K562 (cell line): ENCODE results near the gene LY6G6D. TPM values are rescaled to one million over a fixed set of nuclear protein-coding genes. Genes with fewer than 3 reads are reported as not detected.

ENCODE experiments used
- BRD9 ChIP-seq: fragments of 450-650 bp; IDR thresholded peaks from 2 replicates; pipeline ENCODE4 v1.6.1; 2018; ENCODE audit warnings: low read depth; ENCODE audit not compliant: partially characterized antibody
- DNMT1 ChIP-seq: fragments of 450-650 bp; IDR thresholded peaks from 2 replicates; pipeline ENCODE4 v1.6.1; 2016; ENCODE audit warnings: antibody characterized with exemption, mild to moderate bottlenecking
- FOXA1 ChIP-seq: fragments of 450-650 bp; IDR thresholded peaks from 2 replicates; pipeline ENCODE4 v1.6.1; 2016; ENCODE audit warnings: mild to moderate bottlenecking, borderline replicate concordance
- HCFC1 ChIP-seq: IDR thresholded peaks from 2 replicates; pipeline ENCODE4 v1.6.1; 2012; ENCODE audit warnings: low read depth, low read length, improper control_type of control experiment
- KLF6 ChIP-seq: fragments of 250-450 bp; sonication (Bioruptor Pico); IDR thresholded peaks from 2 replicates; pipeline ENCODE4 v1.4.0; 2020; ENCODE audit warnings: mild to moderate bottlenecking, moderate library complexity, borderline replicate concordance
- NCOA4 ChIP-seq: fragments of 450-650 bp; IDR thresholded peaks from 2 replicates; pipeline ENCODE4 v1.6.1; 2018; ENCODE audit warnings: mild to moderate bottlenecking; ENCODE audit not compliant: partially characterized antibody
- PATZ1 ChIP-seq: fragments of 250-450 bp; sonication (Bioruptor Pico); IDR thresholded peaks from 2 replicates; pipeline ENCODE4 v1.5.0; 2020; ENCODE audit warnings: mild to moderate bottlenecking, borderline replicate concordance
- YY1 ChIP-seq, 3 experiments: IDR thresholded peaks; 2 replicates each; pipeline ENCODE4 v1.6.1; 2011; ENCODE audit warnings: low read length in 2 of 3, mild to moderate bottlenecking in 2 of 3, moderate library complexity in 2 of 3, borderline replicate concordance in 1 of 3, control low read depth in 1 of 3, low read depth in 1 of 3; ENCODE audit not compliant: insufficient read depth in 3 of 3, insufficient replicate concordance in 2 of 3, control insufficient read depth in 1 of 3, insufficient read length in 1 of 3; ENCODE audit errors: extremely low read depth in 1 of 3
- ZBTB5 ChIP-seq: fragments of 450-650 bp; IDR thresholded peaks from 2 replicates; pipeline ENCODE4 v1.6.1; 2017; ENCODE audit warnings: antibody characterized with exemption
- ZNF140 ChIP-seq: fragments of 250-450 bp; sonication (Bioruptor Pico); IDR thresholded peaks from 2 replicates; pipeline ENCODE4 v1.8.0; 2021; ENCODE audit warnings: moderate library complexity, mild to moderate bottlenecking, inconsistent platforms
- ZNF174 ChIP-seq: fragments of 250-450 bp; sonication (Bioruptor Pico); IDR thresholded peaks from 2 replicates; pipeline ENCODE4 v1.4.0; 2020; ENCODE audit warnings: mild to moderate bottlenecking
- ZNF444 ChIP-seq: fragments of 250-450 bp; sonication (Bioruptor Pico); IDR thresholded peaks from 2 replicates; pipeline ENCODE4 v1.4.0; 2020; ENCODE audit warnings: mild to moderate bottlenecking, moderate library complexity
- polyA plus RNA-seq, 8 experiments: library from polyadenylated mRNA; depleted of rRNA in 4 of 8; stranded (reverse) in 5 of 8; unstranded in 3 of 8; fragments of >200 nt; fragmentation: Nextera tagmentation in 2 of 8; fragmentation: Illumina TruSeq in 1 of 8; extraction: Ambion mirVana in 2 of 8; extraction: Trizol in 1 of 8; gene quantifications; 2 replicates each; pipeline versions ENCODE4 v1.2.1 to v1.2.3, GENCODE V29; 2011 to 2014; ENCODE audit warnings: inconsistent platforms in 1 of 8, missing spikeins in 1 of 8
- total RNA-seq, 7 experiments: library from RNA; depleted of rRNA in 6 of 7; stranded (reverse); fragments of >200 nt in 6 of 7; fragmentation: Illumina TruSeq in 2 of 7; extraction: Trizol in 2 of 7; gene quantifications; 2 replicates each; pipeline versions ENCODE4 v1.2.1 to v1.2.3, GENCODE V29; 2011 to 2021; ENCODE audit warnings: low replicate concordance in 1 of 7
- TF ChIP-seq, protein P1 (sequence below), 2 experiments: IDR thresholded peaks in 1 of 2; conservative IDR thresholded peaks in 1 of 2; 2 replicates each; pipeline ENCODE4 v1.6.1; 2016; ENCODE audit warnings: low read depth in 2 of 2, mild to moderate bottlenecking in 1 of 2, missing compliant biosample characterization in 1 of 2, missing genetic modification characterization in 1 of 2, moderate library complexity in 1 of 2
- TF ChIP-seq, protein P2 (sequence below): fragments of 450-650 bp; formaldehyde crosslinking; IDR thresholded peaks from 2 replicates; pipeline ENCODE4 v1.4.0; 2022; ENCODE audit warnings: missing genetic modification characterization

Gene LY6G6D
- total and polyA plus RNA-seq, 9 of the 15 experiments (the other 6 are each of a cell fraction or from before 2014, with no cell fraction given): 0.30 to 0.38 TPM; not detected in 7

DNA sequence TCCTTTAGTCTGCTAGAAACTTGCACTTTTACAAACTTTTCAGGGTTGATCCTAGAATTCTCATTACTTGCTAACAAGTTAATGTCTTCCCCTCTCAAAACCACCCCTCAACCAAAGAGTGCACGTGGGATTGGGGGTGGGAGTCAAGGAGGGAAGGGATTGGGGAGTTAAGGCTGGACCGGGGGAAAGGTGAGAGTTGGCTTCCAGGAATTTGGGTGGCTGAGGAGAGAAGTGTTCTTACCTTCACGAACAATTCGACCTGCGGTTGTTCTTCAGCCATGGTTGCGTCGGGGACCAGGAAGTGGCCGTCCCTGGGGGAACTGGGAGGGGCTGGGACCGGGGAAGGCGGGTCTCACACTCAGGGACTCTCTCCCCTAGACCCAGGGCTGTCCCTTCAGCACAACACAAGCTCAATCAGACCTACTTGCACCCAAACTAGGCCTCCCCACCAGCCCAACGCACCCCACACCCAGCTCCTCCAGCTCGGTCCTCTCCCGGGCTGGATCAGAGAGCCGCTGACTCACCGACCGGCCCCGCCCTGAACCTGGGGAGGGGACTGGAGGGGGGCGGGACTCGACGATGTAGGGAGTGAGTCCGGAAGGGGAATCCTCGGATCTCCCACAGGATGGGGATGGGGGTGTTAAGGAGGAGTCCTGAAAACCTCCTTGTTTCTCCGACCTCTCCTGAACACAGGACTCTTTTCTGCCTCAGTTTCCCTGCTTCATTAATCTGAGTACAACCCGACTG lies 21.0 kb downstream of the LY6G6D start, which contains the start of gene CLIC1 (continued):
- TF ChIP-seq ZBTB5 (peak; percentile 46; the same call in 1 of the 2 replicates), ZNF140 (CRISPR knock-in tag) (no peak), ZNF174 (CRISPR knock-in tag) (0 out of 2 replicates have a peak, but pooled peaks have one; percentile 7), PATZ1 (CRISPR knock-in tag) (peak; percentile 14; the same call in 1 of the 2 replicates), KLF6 (CRISPR knock-in tag) (peak; percentile 90), NCOA4 (peak; percentile 1), HCFC1 (peak; percentile 46; the same call in 1 of the 2 replicates), DNMT1 (peak; percentile 15; the same call in 1 of the 2 replicates), BRD9 (no peak), YY1 (IDR thresholded peaks at IDR 0.05; ENCODE audit: borderline replicate concordance in 1 of 3, control insufficient read depth in 1 of 3, extremely low read depth in 1 of 3, insufficient read depth in 3 of 3, insufficient read length in 1 of 3, insufficient replicate concordance in 2 of 3, low read depth in 1 of 3, low read length in 2 of 3) (peak in 1 of 3 experiments; percentile 75), FOXA1 (no peak), ZNF444 (CRISPR knock-in tag) (no peak)
- TF ChIP-seq, protein P1, sequence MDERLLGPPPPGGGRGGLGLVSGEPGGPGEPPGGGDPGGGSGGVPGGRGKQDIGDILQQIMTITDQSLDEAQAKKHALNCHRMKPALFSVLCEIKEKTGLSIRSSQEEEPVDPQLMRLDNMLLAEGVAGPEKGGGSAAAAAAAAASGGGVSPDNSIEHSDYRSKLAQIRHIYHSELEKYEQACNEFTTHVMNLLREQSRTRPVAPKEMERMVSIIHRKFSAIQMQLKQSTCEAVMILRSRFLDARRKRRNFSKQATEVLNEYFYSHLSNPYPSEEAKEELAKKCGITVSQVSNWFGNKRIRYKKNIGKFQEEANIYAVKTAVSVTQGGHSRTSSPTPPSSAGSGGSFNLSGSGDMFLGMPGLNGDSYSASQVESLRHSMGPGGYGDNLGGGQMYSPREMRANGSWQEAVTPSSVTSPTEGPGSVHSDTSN (CRISPR knock-in tag; IDR thresholded peaks at IDR 0.05; ENCODE audit: low read depth): no peak
- TF ChIP-seq, protein P1 (tag; conservative IDR thresholded peaks at IDR 0.05; ENCODE audit: low read depth): no peak
- TF ChIP-seq, protein P2, sequence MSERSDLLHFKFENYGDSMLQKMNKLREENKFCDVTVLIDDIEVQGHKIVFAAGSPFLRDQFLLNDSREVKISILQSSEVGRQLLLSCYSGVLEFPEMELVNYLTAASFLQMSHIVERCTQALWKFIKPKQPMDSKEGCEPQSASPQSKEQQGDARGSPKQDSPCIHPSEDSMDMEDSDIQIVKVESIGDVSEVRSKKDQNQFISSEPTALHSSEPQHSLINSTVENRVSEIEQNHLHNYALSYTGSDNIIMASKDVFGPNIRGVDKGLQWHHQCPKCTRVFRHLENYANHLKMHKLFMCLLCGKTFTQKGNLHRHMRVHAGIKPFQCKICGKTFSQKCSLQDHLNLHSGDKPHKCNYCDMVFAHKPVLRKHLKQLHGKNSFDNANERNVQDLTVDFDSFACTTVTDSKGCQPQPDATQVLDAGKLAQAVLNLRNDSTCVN: peak; percentile 35; the same call in 1 of the 2 replicates
